Heart right ventricle (tissue), 16 donors: Measurements from ENCODE around the gene COQ9. TPM values are rescaled to one million over a fixed set of nuclear protein-coding genes. Genes with fewer than 3 reads are reported as not detected.

Source experiments
- ATAC-seq, 8 donors: fragments of 200-7000 bp; cut with Tn5 transposase; one replicate each; pipeline ENCODE4 v1.9.1; 2020; ENCODE audit warnings: mild to moderate bottlenecking in 8 of 8, moderate library complexity in 8 of 8, moderate number of reproducible peaks in 1 of 8
- DNase-seq, 2 donors: peaks; one replicate each; pipeline ENCODE4 v3.0.0-alpha.2; 2020
- H3K27ac ChIP-seq, 10 donors: fragments of 200-600 bp; sonication (generic) in 2 of 10; one replicate each; pipeline versions ENCODE4 v1.5.0 to v1.8.0; 2020 to 2022; ENCODE audit warnings: mild to moderate bottlenecking in 3 of 10
- H3K27me3 ChIP-seq, 7 donors: fragments of 200-600 bp; one replicate each; pipeline ENCODE4 v1.8.0; 2021 to 2022; ENCODE audit warnings: mild to moderate bottlenecking in 2 of 7
- H3K36me3 ChIP-seq, 9 donors: fragments of 200-600 bp; sonication (generic) in 1 of 9; one replicate each; pipeline versions ENCODE4 v1.5.0 to v1.8.0; 2020 to 2022; ENCODE audit warnings: mild to moderate bottlenecking in 2 of 9
- H3K4me1 ChIP-seq, 9 donors: fragments of 200-600 bp; sonication (generic) in 1 of 9; one replicate each; pipeline versions ENCODE4 v1.5.0 to v1.8.0; 2020 to 2022; ENCODE audit warnings: mild to moderate bottlenecking in 4 of 9
- H3K4me3 ChIP-seq, 10 donors: fragments of 200-600 bp; sonication (generic) in 2 of 10; one replicate each; pipeline versions ENCODE4 v1.5.0 to v1.8.0; 2020 to 2022; ENCODE audit warnings: mild to moderate bottlenecking in 7 of 10, moderate library complexity in 2 of 10
- H3K9me3 ChIP-seq, 11 donors: fragments of 200-600 bp in 10 of 11; sonication (generic) in 2 of 11; one replicate each; pipeline versions ENCODE4 v1.5.0 to v1.8.0; 2013 to 2022; ENCODE audit warnings: mild to moderate bottlenecking in 2 of 11, control low read depth in 1 of 11, moderate library complexity in 1 of 11
- CTCF ChIP-seq, 9 donors: fragments of 200-600 bp; sonication (generic) in 2 of 9; IDR thresholded peaks; one replicate each; pipeline versions ENCODE4 v1.5.0 to v1.8.0; 2021 to 2022; ENCODE audit warnings: antibody characterized with exemption in 9 of 9, mild to moderate bottlenecking in 5 of 9, moderate library complexity in 1 of 9
- WGBS, 2 donors: extraction: QIAGEN DNeasy Blood & Tissue Kit; methylation state at CpG; one replicate each; pipeline ENCODE4 v1.1.7; 2013; ENCODE audit warnings: inconsistent platforms in 1 of 2; 5-methylcytosine and 5-hydroxymethylcytosine counted together
- intact Hi-C, 10 donors: fragments of 100-400 bp; cut with DNase I; formaldehyde crosslinking; loops; one replicate each; pipeline versions ENCODE4 v1.11.1 to v1.14.2; 2022
- polyA plus RNA-seq, 2 donors: library from polyadenylated mRNA; stranded (reverse); fragments of 200-250 nt; gene quantifications; one replicate each; pipeline ENCODE4 v1.2.3, GENCODE V29; 2013
- total RNA-seq, 10 donors: library from RNA; stranded (reverse); fragmentation: NEBNext Ultra II Directional in 3 of 10; extraction: Animal tissue kit (Norgen Biotek cat#: 25700) in 3 of 10; gene quantifications; one replicate each; pipeline versions ENCODE4 v1.2.1 to v1.2.4, GENCODE V29; 2021 to 2023
- donor health status: Arrhythmogenic right ventricular cardiomyopathy.
- donor health status: ischemic (EF 13 %, LVEDD 7.1; RV severe dilation, severe dysfunction).
- donor health status: healthy with polysubstance abuse.
- donor health status: DM: no; HTN: yes; CAD: no.
- donor health status: DM: no; HTN: no; CAD: no.
- donor health status: ischemic (EF 25% LVEDD 6.9; RV normal size, moderate dysfunction).
- donor health status: ischemic (EF 25% LVEDD 5.7; RV mildly dilated, moderate dysfunction).
- donor health status: healthy.
- donor health status: DM: yes; HTN: yes; CAD: no.
- donor health status: Ischemic cardiomyopathy.
- donor health status: ischemic (EF 35%, LVEDD 5.7; RV mildly dilated, moderate dysfunction).
- donor health status: nonischemic (EF 11% LVEDD 7.7; RV severe dilation, severe dysfunction).
- donor health status: DM: yes; HTN: yes; CAD: no.
- donor health status: PGD.
- donor health status: ischemic (EF 29% LVEDD 5.4; RV normal size, mild dysfunction).
- donor health status: nonischemic (EF 23%, LVEDD 6.1; RV moderate dilation, normal function).

COQ9 gene
- total and polyA plus RNA-seq, 12 donors: 135 to 475 (median 207) TPM

- Histone ChIP-seq H3K4me3 (no peak overlapping the region), H3K4me1 (peaks cover 10 to 32% (median 18%) of the 10 kb centered on the region in 9 donors), H3K36me3 (peaks cover 0 to 100% (median 67%) of the 10 kb centered on the region in 9 donors), H3K27me3 (no peaks in the 10 kb centered on the region), H3K27ac (peak overlapping the region in 3 of 10 donors; percentile 27 to 53 (median 33)), H3K9me3 (no peaks in the 10 kb centered on the region)
- intact Hi-C loops: loop anchor here in 2 of 10 donors (5.0 to 10.0 kb wide), 2 partner anchors 45 to 47 kb away; no protein-coding TSS in a partner anchor
- ATAC-seq: peak in 2 of 8 donors; percentile 21 to 40
- TF ChIP-seq CTCF (IDR thresholded peaks at IDR 0.05): no peak
- DNase-seq: no peak
- 68 to 71% methylated on average over 9 of the region's 9 CpGs for WGBS, 2 donors
Observed at GRCh38 chr16:57469917-57470470, 22.7 kb downstream of the COQ9 start.

GRCh38 chr16:57470711-57471110 is 23.4 kb downstream of the COQ9 start:
- ATAC-seq (peak; percentile 29 to 78 (median 68)), DNase-seq (peak; percentile 66 to 76)
- Histone ChIP-seq H3K4me3 (no peak overlapping the region), H3K27ac (peak overlapping the region in 5 of 10 donors; percentile 2 to 53 (median 33)), H3K9me3 (no peaks in the 10 kb centered on the region), H3K27me3 (no peaks in the 10 kb centered on the region), H3K36me3 (peaks cover 0 to 97% (median 70%) of the 10 kb centered on the region in 9 donors), H3K4me1 (peaks cover 10 to 28% (median 16%) of the 10 kb centered on the region in 9 donors)
- TF ChIP-seq CTCF (IDR thresholded peaks at IDR 0.05): peak in 1 of 9 donors; percentile 8
- WGBS, 2 donors: 9 to 22% methylated on average over 6 of the region's 6 CpGs
- intact Hi-C loops: no loop called here

- Histone ChIP-seq H3K4me3 (no peak overlapping the region), H3K27ac (peak overlapping the region in 5 of 10 donors; percentile 2 to 53 (median 33)), H3K4me1 (peaks cover 10 to 33% (median 21%) of the 10 kb centered on the region in 9 donors), H3K27me3 (no peaks in the 10 kb centered on the region), H3K9me3 (no peaks in the 10 kb centered on the region), H3K36me3 (peaks cover 0 to 92% (median 68%) of the 10 kb centered on the region in 9 donors)
- intact Hi-C loops: no loop called here
- ATAC-seq (no peak), DNase-seq (no peak)
- TF ChIP-seq CTCF (IDR thresholded peaks at IDR 0.05): no peak
- WGBS, 2 donors: 96 to 100% methylated on average over 1 of the region's 1 CpG
Observed at GRCh38 chr16:57471209-57471608, 23.9 kb downstream of the COQ9 start.

- no peak for ATAC-seq
- Histone ChIP-seq H3K9me3 (no peaks in the 10 kb centered on the region), H3K36me3 (peaks cover 0 to 84% (median 59%) of the 10 kb centered on the region in 9 donors), H3K27me3 (no peaks in the 10 kb centered on the region), H3K4me3 (no peak overlapping the region), H3K27ac (no peak overlapping the region), H3K4me1 (peaks cover 10 to 41% (median 30%) of the 10 kb centered on the region in 9 donors)
- WGBS, 2 donors: 67 to 69% methylated on average over 10 of the region's 10 CpGs
- TF ChIP-seq CTCF (IDR thresholded peaks at IDR 0.05): no peak
- intact Hi-C loops: no loop called here
- DNase-seq: no peak
Observed at GRCh38 chr16:57471852-57472664, 24.8 kb downstream of the COQ9 start.
